HL-60 (cell line): ENCODE data around the gene CCRL2.

Experiments used
- GABPA ChIP-seq: IDR thresholded peaks from 2 replicates; pipeline ENCODE4 v1.6.1; 2012; ENCODE audit warnings: low read depth
- POLR2AphosphoS5 ChIP-seq: IDR thresholded peaks from 2 replicates; pipeline ENCODE4 v1.6.1; 2012; ENCODE audit warnings: low read depth
- SPI1 ChIP-seq: IDR thresholded peaks from 2 replicates; pipeline ENCODE4 v1.6.1; 2012; ENCODE audit warnings: low read depth, mild to moderate bottlenecking, borderline replicate concordance
- TF ChIP-seq, protein P1 (sequence below): IDR thresholded peaks from one replicate; pipeline ENCODE4 v1.5.1; 2011; ENCODE audit warnings: low read length, control low read depth, inconsistent platforms; ENCODE audit not compliant: insufficient read depth
- TF ChIP-seq, protein P2 (sequence below): IDR thresholded peaks from 2 replicates; pipeline ENCODE4 v1.6.1; 2012; ENCODE audit warnings: low read depth; ENCODE audit not compliant: insufficient replicate concordance

DNA sequence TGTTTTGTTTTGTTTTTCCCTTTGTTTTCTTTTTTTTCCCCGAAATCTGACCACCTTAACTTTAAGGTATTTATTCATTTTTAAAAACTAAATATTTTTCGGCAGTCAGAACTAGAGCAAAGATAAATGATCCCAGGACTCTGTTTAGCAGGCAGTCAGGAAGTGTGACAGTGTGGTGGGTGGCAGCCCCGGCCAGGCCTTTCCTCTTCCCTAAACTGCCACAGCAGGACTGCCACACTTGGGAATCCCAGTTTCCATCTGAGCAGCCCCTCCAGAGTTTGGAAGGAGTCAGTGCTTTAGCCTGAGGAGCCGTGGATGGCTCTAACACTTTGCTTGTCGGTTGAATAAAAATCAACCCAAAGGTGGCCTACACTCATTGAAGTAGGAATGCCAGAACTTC lies 6.9 kb downstream of the CCRL2 start:
- TF ChIP-seq POLR2AphosphoS5 (no peak), GABPA (no peak), SPI1 (no peak)
- TF ChIP-seq, protein P1, sequence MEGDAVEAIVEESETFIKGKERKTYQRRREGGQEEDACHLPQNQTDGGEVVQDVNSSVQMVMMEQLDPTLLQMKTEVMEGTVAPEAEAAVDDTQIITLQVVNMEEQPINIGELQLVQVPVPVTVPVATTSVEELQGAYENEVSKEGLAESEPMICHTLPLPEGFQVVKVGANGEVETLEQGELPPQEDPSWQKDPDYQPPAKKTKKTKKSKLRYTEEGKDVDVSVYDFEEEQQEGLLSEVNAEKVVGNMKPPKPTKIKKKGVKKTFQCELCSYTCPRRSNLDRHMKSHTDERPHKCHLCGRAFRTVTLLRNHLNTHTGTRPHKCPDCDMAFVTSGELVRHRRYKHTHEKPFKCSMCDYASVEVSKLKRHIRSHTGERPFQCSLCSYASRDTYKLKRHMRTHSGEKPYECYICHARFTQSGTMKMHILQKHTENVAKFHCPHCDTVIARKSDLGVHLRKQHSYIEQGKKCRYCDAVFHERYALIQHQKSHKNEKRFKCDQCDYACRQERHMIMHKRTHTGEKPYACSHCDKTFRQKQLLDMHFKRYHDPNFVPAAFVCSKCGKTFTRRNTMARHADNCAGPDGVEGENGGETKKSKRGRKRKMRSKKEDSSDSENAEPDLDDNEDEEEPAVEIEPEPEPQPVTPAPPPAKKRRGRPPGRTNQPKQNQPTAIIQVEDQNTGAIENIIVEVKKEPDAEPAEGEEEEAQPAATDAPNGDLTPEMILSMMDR = no peak
- TF ChIP-seq, protein P2, sequence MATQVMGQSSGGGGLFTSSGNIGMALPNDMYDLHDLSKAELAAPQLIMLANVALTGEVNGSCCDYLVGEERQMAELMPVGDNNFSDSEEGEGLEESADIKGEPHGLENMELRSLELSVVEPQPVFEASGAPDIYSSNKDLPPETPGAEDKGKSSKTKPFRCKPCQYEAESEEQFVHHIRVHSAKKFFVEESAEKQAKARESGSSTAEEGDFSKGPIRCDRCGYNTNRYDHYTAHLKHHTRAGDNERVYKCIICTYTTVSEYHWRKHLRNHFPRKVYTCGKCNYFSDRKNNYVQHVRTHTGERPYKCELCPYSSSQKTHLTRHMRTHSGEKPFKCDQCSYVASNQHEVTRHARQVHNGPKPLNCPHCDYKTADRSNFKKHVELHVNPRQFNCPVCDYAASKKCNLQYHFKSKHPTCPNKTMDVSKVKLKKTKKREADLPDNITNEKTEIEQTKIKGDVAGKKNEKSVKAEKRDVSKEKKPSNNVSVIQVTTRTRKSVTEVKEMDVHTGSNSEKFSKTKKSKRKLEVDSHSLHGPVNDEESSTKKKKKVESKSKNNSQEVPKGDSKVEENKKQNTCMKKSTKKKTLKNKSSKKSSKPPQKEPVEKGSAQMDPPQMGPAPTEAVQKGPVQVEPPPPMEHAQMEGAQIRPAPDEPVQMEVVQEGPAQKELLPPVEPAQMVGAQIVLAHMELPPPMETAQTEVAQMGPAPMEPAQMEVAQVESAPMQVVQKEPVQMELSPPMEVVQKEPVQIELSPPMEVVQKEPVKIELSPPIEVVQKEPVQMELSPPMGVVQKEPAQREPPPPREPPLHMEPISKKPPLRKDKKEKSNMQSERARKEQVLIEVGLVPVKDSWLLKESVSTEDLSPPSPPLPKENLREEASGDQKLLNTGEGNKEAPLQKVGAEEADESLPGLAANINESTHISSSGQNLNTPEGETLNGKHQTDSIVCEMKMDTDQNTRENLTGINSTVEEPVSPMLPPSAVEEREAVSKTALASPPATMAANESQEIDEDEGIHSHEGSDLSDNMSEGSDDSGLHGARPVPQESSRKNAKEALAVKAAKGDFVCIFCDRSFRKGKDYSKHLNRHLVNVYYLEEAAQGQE = no peak
